Right renal cortex interstitium (tissue), 3 donors: ENCODE results near the gene EEA1. TPM values are rescaled to one million over a fixed set of nuclear protein-coding genes. Genes with fewer than 3 reads are reported as not detected.
"Not testable (repeated sequence)": the region's sequence is repeated elsewhere in the genome, so short reads cannot be mapped to it uniquely, and the experiment has no call there.

Experiments used
- DNase-seq, 3 donors: peaks; one replicate each; pipeline ENCODE4 v3.0.0-alpha.2; 2013; ENCODE audit warnings: low read depth in 3 of 3, low spot score in 2 of 3
- polyA plus RNA-seq, 3 donors: library from polyadenylated mRNA; unstranded; fragments of 120-200 nt; gene quantifications; one replicate each; pipeline ENCODE4 v1.2.1, GENCODE V29; 2013; ENCODE audit not compliant: insufficient read length in 3 of 3

Gene EEA1
- polyA plus RNA-seq, 3 donors = 15.9 to 19.1 (median 18.0) TPM

- DNase-seq = no peak
Measured at GRCh38 chr12:92759634-92760268, 169.3 kb downstream of the EEA1 start.

- no peak for DNase-seq
Measured at GRCh38 chr12:92757597-92758121, 171.4 kb downstream of the EEA1 start.

GRCh38 chr12:92756898-92757596 is 172.0 kb downstream of the EEA1 start:
- no peak for DNase-seq

GRCh38 chr12:92753976-92754885 is 174.9 kb downstream of the EEA1 start:
- no peak for DNase-seq

GRCh38 chr12:92749691-92750090 is 179.4 kb downstream of the EEA1 start:
- not testable (repeated sequence) for DNase-seq

GRCh38 chr12:92747151-92747550 is 181.9 kb downstream of the EEA1 start:
- DNase-seq = no peak

GRCh38 chr12:92745856-92746550 is 183.1 kb downstream of the EEA1 start:
- DNase-seq = no peak

- DNase-seq = no peak
Measured at GRCh38 chr12:92743026-92743425, 186.1 kb downstream of the EEA1 start.

- DNase-seq = no peak
Measured at GRCh38 chr12:92740411-92740810, 188.7 kb downstream of the EEA1 start.

- no peak for DNase-seq
Measured at GRCh38 chr12:92739113-92739512, 190.0 kb downstream of the EEA1 start.

GRCh38 chr12:92737855-92738850 is 190.9 kb downstream of the EEA1 start:
- no peak for DNase-seq

- no peak for DNase-seq
Measured at GRCh38 chr12:92736605-92737004, 192.5 kb downstream of the EEA1 start.

- DNase-seq = no peak
Measured at GRCh38 chr12:92735131-92735721, 193.9 kb downstream of the EEA1 start.

- no peak for DNase-seq
Measured at GRCh38 chr12:92733661-92734060, 195.4 kb downstream of the EEA1 start.

- DNase-seq = no peak
Measured at GRCh38 chr12:92733181-92733580, 195.9 kb downstream of the EEA1 start.

- DNase-seq = no peak
Measured at GRCh38 chr12:92732716-92733115, 196.4 kb downstream of the EEA1 start.

GRCh38 chr12:92732216-92732615 is 196.9 kb downstream of the EEA1 start:
- DNase-seq = no peak

- no peak for DNase-seq
Measured at GRCh38 chr12:92730758-92731157, 198.3 kb downstream of the EEA1 start.

GRCh38 chr12:92729773-92730305 is 199.3 kb downstream of the EEA1 start:
- DNase-seq = no peak
